ENCODE results near the gene MEI1. TPM values are rescaled to one million over a fixed set of nuclear protein-coding genes. Genes with fewer than 3 reads are reported as not detected.

Gene MEI1
- total and polyA plus RNA-seq, 2 of the 4 experiments (the other 2 are of a cell fraction) = 0.90 to 2.6 TPM

DNA sequence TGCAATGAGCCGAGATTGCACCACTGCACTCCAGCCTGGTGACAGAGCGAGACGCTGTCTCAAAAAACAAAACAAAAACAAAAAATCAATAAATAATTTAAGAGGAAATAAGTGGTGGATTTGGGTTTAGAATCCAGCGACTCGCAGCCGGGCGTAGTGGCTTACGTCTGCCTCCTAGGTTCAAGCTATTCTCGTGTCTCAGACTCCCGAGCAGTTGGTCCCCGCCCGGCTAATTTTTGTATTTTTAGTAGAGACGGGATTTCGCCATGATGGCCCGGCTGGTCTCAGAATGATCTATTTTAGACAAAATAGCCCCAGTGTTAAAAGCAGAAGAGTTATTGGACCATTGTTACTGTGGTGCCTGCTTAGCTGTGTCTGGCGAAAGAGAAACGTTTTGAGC, 40.4 kb upstream of the MEI1 start:
- no peak overlapping the region for H3K4ac ChIP-seq (ENCODE audit: low read depth, low read length)
- no peak overlapping the region for H4K5ac ChIP-seq (ENCODE audit: low read depth, low read length)
- WGBS, 2 experiments (ENCODE audit: extremely low coverage in 2 of 2, insufficient read length in 1 of 2) = 97% methylated on average over 6 of the region's 17 CpGs; no CpG with 5 or more reads in 1 of the 2 experiments
- no peak overlapping the region for H2BK20ac ChIP-seq (ENCODE audit: low read depth, low read length)
- in situ Hi-C loops (cut with MboI; ENCODE audit: low sequenced_read_pairs) = no loop called here
- no peak for ATAC-seq (ENCODE audit: low read depth)
- ChIA-PET CTCF (no interaction called here), POLR2A (ENCODE audit: unreplicated experiment) (interaction anchor here (1.2 kb wide), 1 partner anchor 8 kb away, joined by 4 read pairs; no protein-coding TSS in a partner anchor)
- intact Hi-C loops (cut with micrococcal nuclease) = no loop called here
- H3K4me2 ChIP-seq (ENCODE audit: low read depth, low read length) = no peak overlapping the region
- no peak overlapping the region for H3K56ac ChIP-seq (ENCODE audit: extremely low read depth, insufficient read depth, low read length)
- no peak overlapping the region for H4K8ac ChIP-seq (ENCODE audit: low read depth in 2 of 2, low read length in 2 of 2)
- H3K4me3 ChIP-seq (ENCODE audit: insufficient read depth, low read depth, low read length) = no peak overlapping the region
- H3K9me1 ChIP-seq (ENCODE audit: insufficient read depth, low read length) = 0 out of 2 replicates have a peak, but pooled peaks cover 7% of the 10 kb centered on the region
- H3K27ac ChIP-seq (ENCODE audit: insufficient read depth, low read length) = no peak overlapping the region
- H3K27me3 ChIP-seq (ENCODE audit: control insufficient read depth, insufficient read depth, low read length) = no peaks in the 10 kb centered on the region
- H4K91ac ChIP-seq (ENCODE audit: insufficient read depth, low read depth, low read length) = no peak overlapping the region
- dilution Hi-C loops (cut with HindIII; ENCODE audit: low sequenced_read_pairs, unreplicated experiment) = no loop called here
- no peak overlapping the region for H2BK5ac ChIP-seq (ENCODE audit: low read depth, low read length, poor library complexity, severe bottlenecking)
- H2BK120ac ChIP-seq (ENCODE audit: low read depth, low read length) = no peak overlapping the region
- H4K20me1 ChIP-seq (ENCODE audit: insufficient read depth, low read length) = peaks cover 10% of the 10 kb centered on the region; the same call in 1 of the 2 replicates
- H3K4me1 ChIP-seq (ENCODE audit: control insufficient read depth, insufficient read depth, low read length) = 0 out of 2 replicates have a peak, but pooled peaks cover 1% of the 10 kb centered on the region
- no peak overlapping the region for H2AK5ac ChIP-seq (ENCODE audit: low read depth, low read length)
- H3K9me3 ChIP-seq (ENCODE audit: control insufficient read depth, insufficient read depth, low read length) = no peaks in the 10 kb centered on the region
- H3K14ac ChIP-seq (replicated peaks; ENCODE audit: low read depth, low read length) = no peak overlapping the region
- BruUV-seq (replicated peaks) = no TSS peak
- DNase-seq = no peak
- no peak overlapping the region for H2AK9ac ChIP-seq (replicated peaks; ENCODE audit: low read depth, low read length, poor library complexity)
- H3K23ac ChIP-seq (ENCODE audit: low read depth, low read length) = no peak overlapping the region
- H3K18ac ChIP-seq (ENCODE audit: low read depth, low read length) = no peak overlapping the region
- H3K36me3 ChIP-seq (ENCODE audit: control insufficient read depth, insufficient read depth, low read length) = peaks cover 53% of the 10 kb centered on the region
- no peak overlapping the region for H3K9ac ChIP-seq (ENCODE audit: low read depth, low read length)
- H3K79me1 ChIP-seq (ENCODE audit: low read depth in 1 of 2, low read length in 2 of 2) = peaks cover 17 to 46% of the 10 kb centered on the region in 2 experiments
- TF ChIP-seq SMC3 (IDR thresholded peaks at IDR 0.05; ENCODE audit: low read depth, low read length) (no peak), FOS (IDR thresholded peaks at IDR 0.05; ENCODE audit: low read depth, low read length) (no peak), POLR2A (IDR thresholded peaks at IDR 0.05; ENCODE audit: low read depth, low read length) (no peak), MAFK (IDR thresholded peaks at IDR 0.05; ENCODE audit: low read depth, low read length) (no peak), CHD1 (IDR thresholded peaks at IDR 0.05; ENCODE audit: low read depth, low read length) (no peak), CEBPB (IDR thresholded peaks at IDR 0.05; ENCODE audit: low read depth, low read length) (no peak), RFX5 (IDR thresholded peaks at IDR 0.05; ENCODE audit: low read depth, low read length) (no peak), BHLHE40 (IDR thresholded peaks at IDR 0.05; ENCODE audit: low read depth, low read length) (no peak), RAD21 (IDR thresholded peaks at IDR 0.05; ENCODE audit: low read length) (no peak), MAZ (IDR thresholded peaks at IDR 0.05; ENCODE audit: borderline replicate concordance, low read depth, low read length) (no peak), NFE2L2 (IDR thresholded peaks at IDR 0.05; ENCODE audit: low read depth, low read length) (no peak), MXI1 (IDR thresholded peaks at IDR 0.05; ENCODE audit: borderline replicate concordance, low read depth, low read length) (no peak), RCOR1 (IDR thresholded peaks at IDR 0.05; ENCODE audit: insufficient replicate concordance, low read length) (no peak)
- TF ChIP-seq, protein P1, sequence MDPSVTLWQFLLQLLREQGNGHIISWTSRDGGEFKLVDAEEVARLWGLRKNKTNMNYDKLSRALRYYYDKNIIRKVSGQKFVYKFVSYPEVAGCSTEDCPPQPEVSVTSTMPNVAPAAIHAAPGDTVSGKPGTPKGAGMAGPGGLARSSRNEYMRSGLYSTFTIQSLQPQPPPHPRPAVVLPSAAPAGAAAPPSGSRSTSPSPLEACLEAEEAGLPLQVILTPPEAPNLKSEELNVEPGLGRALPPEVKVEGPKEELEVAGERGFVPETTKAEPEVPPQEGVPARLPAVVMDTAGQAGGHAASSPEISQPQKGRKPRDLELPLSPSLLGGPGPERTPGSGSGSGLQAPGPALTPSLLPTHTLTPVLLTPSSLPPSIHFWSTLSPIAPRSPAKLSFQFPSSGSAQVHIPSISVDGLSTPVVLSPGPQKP (IDR thresholded peaks at IDR 0.05; ENCODE audit: borderline replicate concordance, low read depth, low read length) = no peak
- TF ChIP-seq, protein P2, sequence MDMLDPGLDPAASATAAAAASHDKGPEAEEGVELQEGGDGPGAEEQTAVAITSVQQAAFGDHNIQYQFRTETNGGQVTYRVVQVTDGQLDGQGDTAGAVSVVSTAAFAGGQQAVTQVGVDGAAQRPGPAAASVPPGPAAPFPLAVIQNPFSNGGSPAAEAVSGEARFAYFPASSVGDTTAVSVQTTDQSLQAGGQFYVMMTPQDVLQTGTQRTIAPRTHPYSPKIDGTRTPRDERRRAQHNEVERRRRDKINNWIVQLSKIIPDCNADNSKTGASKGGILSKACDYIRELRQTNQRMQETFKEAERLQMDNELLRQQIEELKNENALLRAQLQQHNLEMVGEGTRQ (IDR thresholded peaks at IDR 0.05; ENCODE audit: low read depth, low read length) = no peak
- TF ChIP-seq, protein P3, sequence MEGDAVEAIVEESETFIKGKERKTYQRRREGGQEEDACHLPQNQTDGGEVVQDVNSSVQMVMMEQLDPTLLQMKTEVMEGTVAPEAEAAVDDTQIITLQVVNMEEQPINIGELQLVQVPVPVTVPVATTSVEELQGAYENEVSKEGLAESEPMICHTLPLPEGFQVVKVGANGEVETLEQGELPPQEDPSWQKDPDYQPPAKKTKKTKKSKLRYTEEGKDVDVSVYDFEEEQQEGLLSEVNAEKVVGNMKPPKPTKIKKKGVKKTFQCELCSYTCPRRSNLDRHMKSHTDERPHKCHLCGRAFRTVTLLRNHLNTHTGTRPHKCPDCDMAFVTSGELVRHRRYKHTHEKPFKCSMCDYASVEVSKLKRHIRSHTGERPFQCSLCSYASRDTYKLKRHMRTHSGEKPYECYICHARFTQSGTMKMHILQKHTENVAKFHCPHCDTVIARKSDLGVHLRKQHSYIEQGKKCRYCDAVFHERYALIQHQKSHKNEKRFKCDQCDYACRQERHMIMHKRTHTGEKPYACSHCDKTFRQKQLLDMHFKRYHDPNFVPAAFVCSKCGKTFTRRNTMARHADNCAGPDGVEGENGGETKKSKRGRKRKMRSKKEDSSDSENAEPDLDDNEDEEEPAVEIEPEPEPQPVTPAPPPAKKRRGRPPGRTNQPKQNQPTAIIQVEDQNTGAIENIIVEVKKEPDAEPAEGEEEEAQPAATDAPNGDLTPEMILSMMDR (conservative IDR thresholded peaks at IDR 0.05; ENCODE audit: low read depth, low read length) = no peak
- H2AFZ ChIP-seq (replicated peaks; ENCODE audit: low read length, poor library complexity) = no peak overlapping the region
- no peak overlapping the region for H2BK15ac ChIP-seq (ENCODE audit: low read depth, low read length)
